ENCODE measurements around the gene RHOT1.
A peak's percentile ranks its signal among the peaks of the same experiment; 100 is the strongest.
"Not testable (repeated sequence)": the region's sequence is repeated elsewhere in the genome, so short reads cannot be mapped to it uniquely, and the experiment has no call there.

The RHOT1 gene

DNA sequence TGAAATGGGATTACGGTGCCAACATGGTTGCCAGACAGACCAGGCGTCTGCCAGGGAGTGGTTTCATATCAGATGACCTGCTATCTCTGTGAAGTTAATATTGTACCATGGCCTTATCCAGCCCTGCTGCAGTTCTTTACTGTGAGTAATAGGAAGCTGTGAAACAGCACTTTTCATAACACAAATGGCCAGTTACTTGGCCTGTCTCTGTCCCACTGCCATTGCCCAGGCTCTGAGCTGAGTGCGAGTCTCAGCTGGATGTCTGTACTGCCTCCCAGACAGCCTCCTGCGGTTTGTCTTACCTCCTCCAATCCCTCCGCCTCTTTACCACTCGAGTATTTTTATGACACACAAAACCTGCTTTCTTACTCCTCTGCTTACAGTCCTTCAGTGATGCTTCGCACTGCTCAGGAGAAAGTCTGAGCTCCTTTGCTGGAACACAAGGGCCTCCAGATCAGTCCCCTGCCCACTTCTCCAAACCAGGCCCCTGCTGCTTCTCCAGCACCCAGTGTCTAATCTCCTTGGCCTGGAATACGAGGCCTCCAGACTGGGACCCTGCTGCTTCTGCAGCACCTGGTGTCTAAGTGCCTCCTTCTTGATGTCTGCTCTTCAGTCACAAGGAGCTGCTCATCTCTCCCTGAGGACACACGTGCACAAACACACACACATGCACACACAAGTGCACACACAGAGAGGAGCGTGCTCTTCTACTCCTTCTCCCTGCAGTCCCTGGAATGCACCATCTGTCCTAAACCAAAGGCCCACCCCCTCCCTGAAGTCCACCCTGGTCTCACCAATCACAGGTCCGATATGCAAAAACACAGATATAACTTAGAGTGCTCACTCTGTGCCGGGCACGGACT is 17.1 kb upstream of the RHOT1 start:
- no peak for DNase-seq (ENCODE audit: low read depth)

DNA sequence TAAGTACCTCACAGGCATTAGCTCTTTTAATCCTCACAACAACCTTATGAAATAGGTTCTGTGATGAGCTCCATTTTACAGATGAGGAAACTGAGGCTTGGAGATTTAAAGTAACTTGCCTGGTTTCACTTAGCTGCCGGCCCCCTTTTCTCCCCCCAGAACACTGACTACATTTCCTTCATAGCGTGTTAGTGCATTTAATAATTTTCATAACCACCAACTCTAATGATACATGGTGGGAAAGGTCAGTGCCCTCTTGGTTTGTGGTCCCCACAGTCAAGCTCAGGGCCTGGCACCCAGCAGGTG is 16.5 kb upstream of the RHOT1 start:
- DNase-seq (ENCODE audit: low read depth), result no peak

DNA sequence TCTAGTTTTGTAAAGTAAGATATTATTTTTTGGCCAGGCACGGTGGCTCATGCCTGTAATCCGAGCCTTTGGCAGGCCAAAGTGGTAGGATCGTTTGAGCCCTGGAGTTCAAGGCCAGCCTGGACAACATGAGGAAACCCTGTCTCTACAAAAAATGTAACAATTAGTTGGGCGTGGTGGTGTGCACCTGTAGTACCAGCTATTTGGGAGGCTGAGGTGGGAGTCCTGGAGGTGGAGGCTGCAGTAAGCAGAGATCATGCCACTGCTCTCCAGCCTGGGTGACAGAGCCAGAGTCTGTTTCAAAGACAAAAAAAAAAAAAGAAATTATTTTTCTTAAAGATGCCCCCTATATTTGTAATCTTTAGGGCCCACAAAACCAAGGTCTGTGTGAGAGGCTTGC is 16.0 kb upstream of the RHOT1 start:
- no peak for DNase-seq (ENCODE audit: low read depth)

DNA sequence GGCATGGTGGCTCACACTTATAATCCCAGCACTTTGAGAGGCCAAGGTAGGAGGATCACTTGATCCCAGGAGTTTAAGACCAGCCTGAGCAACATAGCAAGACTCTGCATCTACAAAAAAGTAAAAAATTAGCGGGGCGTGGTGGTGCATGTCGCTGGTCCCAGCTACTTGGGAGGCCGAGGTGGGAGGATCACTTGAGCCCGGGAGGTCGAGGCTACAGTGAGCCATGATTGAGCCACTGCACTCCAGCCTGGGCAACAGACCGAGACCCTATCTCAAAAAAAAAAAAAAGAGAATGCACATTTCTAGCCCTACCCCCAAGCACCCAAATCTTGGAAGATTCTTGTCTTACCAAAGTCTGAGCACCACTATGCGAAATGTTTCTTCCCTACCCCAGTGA is 15.6 kb upstream of the RHOT1 start:
- no peak for DNase-seq (ENCODE audit: low read depth)

DNA sequence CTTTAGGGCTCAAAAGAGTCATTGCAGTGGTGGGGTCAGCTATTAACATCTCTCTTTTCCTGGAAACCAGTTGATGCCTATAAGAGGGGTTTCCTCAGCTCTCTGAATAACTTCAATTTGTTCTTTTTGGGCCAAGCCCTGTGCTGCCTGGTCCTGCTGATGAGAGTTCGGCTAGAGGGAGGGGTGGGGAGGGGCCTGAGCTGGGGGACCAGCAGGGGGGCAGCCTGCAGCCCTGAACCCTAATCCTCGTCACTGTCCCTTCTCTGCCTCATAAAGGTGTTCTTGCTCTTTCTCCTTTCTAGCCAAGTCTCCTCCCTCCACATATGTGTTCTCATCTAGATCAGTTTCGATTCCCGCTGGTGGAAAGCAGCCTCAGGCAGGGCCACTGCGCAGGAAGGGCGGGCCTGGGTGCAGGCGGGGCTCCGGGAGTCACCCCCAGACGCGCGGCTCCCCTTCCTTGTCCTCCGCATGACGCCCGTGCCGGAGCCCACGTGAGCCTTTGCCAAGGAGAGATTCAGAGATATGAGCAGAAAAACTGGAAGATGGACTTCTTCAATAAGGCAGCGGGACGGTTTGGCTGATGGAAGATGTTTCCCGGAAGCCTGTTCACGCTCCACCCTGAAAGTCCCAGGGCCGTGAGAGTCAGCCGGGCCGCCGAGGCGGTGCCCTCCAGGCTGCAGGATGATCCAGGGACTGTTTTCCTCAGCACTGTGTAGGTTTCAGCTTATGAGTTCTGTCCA is 15.0 kb upstream of the RHOT1 start:
- DNase-seq (ENCODE audit: low read depth), result no peak

DNA sequence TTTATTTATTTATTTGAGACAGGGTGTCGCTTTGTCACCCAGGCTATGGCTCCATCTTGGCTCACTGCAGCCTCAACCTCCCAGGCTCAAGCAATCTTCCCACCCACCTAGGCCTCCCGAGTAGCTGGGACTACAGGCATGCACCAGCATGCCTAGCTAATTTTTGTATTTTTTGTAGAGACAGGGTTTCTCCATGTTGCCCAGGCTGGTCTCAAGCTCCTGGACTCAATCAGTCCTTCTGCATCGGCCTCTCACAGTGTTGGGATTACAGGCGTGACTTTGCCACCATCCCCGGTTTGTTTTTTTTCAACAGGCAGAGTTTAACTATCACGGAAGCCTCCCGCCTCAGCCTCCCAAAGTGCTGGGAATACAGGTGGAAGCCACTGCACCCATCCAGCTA is 13.8 kb upstream of the RHOT1 start:
- not testable (repeated sequence) for DNase-seq (ENCODE audit: low read depth)

DNA sequence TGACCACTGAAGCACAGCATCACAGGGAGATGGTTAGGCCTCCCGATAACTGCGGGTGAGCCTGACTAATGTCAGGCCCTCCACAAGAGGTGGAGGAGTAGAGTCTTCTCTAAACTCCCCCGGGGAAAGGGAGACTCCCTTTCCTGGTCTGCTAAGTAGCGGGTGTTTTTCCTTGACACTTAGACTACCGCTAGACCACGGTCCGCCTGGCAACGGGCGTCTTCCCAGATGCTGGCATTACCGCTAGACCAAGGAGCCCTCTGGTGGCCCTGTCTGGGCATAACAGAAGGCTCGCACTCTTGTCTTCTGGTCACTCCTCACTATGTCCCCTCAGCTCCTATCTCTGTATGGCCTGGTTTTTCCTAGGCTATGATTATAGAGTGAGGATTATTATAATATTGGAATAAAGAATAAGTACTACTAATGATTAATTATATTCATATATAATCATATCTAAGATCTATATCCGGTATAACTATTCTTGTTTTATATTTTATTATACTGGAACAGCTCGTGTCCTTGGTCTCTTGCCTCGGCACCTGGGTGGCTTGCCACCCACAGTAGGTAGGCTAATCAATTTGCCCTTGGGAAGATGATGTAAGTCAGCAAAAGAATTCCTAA is 6.7 kb upstream of the RHOT1 start:
- not testable (repeated sequence) for DNase-seq (ENCODE audit: low read depth)

DNA sequence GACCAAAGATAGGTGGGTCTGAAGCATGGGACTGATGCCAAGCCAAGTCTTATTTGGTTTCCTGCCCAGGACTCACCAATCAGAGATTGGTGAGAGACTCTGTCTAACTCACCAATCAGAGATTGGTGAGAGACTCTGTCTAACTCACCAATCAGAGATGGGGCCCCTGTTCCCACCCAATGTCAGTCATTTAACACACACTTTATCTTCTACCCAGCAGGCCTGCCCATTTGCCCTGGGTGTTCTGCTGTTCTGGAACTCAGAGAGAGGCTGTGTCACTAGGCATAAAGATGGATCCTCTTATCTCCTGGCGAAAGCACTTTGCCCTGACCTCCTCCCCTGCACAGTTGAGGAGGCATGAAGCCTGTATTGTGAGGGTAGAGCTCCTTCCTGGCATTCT is 5.4 kb upstream of the RHOT1 start:
- no peak for DNase-seq (ENCODE audit: low read depth)

DNA sequence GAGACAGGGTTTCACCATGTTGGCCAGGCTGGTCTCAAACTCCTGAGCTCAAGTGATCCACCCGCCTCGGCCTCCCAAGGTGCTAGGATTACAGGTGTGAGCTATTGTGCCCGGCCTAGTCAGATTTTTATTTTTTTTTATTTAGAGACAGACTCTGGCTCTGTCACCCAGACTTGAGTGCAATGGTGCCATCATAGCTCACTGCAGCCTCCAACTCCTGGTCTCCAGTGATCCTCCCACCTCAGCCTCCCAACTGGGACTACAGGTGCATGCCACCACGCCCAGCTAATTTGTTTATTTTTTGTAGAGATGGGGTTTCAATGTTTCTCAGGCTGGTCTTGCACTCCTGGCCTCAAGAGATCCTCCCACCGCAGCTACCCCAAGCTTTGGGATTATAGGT is 2.8 kb upstream of the RHOT1 start:
- DNase-seq (ENCODE audit: low read depth), result not testable (repeated sequence)

DNA sequence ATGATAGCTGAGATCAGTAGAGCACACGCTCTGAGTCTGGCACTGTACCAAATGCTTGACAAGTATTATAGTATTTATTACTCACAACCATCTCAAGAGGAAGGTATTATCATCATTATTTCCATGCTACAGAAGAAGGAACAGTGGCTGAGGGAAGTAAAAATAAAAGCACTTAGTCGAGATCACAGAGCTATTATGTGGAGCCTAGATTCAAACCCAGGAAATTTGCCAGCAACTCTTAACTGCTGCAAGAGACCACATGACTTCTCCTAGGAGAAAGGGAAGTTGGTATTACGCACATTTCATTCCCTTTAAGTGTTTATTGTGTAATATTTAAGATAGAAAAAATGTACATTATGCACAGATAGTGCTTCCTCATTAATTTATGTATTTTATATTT is 1.0 kb upstream of the RHOT1 start:
- peak; percentile 35 for DNase-seq (ENCODE audit: low read depth)

DNA sequence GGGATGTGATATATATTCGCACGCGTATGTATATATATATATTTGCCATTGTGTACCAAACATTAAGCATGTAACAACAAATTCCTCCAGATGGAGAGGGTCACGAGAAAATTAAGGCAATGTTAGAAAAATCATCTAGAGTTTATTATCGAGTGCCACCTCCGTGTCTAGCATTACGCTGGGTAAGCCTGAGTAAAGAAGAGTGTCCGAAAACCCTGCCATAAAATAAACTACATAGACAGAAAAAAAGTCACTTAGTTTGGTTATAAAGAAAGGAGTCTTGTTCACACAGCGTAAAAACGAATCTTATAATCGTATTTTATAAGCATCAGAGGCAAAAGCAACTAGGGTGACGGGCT is 644 bp upstream of the RHOT1 start:
- DNase-seq (ENCODE audit: low read depth), result no peak

DNA sequence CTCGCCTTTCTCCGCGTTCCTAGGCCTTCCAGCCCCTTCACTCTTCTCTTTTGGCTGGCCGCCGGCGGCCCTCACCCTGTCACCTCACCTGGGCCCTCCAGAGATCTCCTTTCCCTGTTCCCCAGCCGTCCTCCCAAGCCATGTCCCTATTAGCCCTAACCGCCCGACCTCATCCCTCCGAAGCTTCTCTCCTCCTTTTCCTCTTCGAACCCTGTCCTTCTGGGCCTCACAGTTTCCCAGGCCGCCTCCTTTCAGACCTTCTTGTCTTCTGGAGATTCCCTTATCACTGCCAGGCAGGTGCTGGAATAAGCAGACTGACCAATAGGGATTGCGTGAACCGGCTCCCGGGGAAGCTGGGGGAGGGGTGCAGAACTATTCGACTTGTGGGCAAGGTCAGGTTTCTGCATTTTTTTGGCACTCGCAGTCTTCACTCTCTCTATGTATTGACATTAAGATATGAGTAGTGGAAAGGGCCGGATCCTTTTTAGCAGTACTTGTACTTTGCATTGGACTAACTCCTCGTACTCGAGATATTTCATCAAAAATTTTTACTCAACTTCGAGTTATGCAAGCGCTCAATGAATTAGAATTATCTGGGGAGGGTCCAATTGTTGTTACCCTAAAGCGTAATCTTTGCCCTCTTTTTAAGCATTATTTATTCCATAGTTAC is 690 bp downstream of the RHOT1 start:
- DNase-seq (ENCODE audit: low read depth), result peak; percentile 36

DNA sequence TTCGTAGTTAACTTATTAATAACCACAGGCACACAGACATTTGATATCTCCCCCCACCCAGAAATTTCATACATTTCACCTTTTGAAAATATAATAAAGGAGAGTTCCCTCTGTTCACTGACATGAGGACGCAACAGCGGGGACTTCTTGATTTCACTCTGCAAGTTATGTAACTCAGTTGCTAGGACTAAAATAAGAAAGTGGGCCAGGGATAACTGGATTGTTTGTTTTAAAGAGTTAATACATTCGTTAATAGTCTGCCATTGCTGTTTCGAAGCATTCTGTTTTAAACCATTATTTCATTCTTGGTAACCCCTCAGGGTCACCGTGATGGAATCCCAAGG is 1.2 kb downstream of the RHOT1 start:
- no peak for DNase-seq (ENCODE audit: low read depth)

DNA sequence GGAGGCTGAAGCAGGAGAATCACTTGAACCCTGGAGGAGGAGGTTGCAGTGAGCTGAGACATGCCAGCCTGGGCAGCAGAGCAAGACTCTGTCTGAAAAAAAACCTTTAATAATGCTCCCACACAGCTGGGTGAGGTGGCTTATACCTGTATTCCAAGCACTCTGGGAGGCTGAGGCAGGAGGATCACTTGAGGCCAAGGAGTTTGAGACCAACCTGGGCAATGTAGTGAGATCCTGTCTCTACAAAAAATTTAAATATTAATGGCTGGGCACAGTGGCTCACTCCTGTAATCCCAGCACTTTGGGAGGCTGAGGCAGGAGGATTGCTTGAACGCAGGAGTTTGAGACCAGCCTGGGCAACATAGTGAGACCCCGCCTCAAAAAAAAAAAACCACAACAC is 2.1 kb downstream of the RHOT1 start:
- DNase-seq (ENCODE audit: low read depth), result not testable (repeated sequence)

DNA sequence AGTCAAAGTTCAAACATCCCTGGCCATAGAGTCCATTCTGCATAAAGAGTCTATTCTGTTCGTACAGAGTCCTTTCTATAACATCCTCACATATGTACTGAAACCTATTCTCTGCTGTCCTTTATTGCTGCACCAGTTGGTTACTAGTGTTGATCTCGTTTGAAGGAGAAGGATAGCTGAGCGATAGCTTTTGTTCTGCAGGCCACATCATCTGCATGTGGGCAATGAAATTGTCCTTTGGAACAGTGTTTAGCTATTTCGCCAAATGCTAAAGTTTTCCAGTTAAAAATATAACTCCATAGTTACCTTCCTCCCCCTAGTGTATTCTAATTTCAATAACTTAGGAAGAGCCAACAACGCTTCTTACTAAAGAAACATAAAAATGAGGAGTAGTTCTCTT is 6.0 kb downstream of the RHOT1 start:
- no peak for DNase-seq (ENCODE audit: low read depth)

DNA sequence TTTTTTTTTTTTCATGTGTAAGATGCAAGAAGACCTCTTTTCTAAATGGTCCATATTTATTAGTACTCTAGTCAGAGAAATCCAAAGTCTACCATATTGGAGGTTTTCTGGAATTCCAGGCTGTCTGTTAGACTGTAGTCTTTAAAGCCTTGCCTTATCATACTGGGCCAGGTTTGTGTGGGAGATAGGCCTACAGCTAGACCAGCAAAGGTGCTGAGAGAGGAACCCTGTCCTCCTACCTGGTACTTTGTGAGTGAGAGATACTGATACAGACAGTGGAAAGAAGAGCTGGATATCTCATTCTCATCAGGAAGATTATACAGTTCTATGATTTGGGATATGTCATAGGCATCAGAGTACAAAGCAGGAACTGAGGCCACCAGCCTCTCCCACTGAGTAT is 8.1 kb downstream of the RHOT1 start:
- DNase-seq (ENCODE audit: low read depth), result no peak

DNA sequence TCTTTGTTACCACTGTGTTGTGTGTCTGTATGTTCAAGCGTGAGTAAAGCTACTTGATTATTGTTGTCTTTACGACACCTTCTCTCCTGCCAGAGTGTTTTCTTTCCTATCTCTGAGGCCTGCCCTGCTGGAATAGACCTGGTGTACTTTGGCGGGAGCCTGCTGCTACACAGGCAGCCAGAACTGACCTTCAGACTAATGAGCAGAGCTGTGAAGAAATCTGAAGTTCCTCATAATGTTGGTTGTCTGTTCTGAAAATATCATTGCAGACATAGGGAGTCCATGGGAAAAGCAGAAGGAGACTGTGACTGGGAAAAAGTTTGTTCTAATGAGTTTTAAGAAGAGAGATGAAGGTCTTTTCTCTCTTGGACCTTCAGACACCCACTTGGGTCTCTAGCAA is 9.8 kb downstream of the RHOT1 start:
- DNase-seq (ENCODE audit: low read depth), result no peak

DNA sequence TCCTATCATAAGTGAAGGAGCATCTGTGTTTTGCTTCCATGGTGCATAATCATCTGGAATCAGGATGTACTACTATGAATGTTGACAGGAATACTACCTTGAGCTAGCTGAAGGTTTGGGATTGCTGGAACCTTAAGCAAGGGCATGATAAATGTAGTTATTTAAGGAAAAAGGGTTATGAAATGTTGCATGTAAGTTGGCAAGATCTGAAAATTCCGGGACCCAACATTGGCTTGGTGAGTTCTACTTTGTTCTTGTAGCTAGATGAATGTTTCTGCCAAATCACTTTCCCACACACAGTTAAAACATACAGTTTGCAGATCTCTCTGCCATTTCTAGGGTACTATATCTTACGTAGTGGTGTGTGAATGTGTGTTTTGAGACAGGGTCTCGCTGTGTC is 13.6 kb downstream of the RHOT1 start:
- DNase-seq (ENCODE audit: low read depth), result no peak

DNA sequence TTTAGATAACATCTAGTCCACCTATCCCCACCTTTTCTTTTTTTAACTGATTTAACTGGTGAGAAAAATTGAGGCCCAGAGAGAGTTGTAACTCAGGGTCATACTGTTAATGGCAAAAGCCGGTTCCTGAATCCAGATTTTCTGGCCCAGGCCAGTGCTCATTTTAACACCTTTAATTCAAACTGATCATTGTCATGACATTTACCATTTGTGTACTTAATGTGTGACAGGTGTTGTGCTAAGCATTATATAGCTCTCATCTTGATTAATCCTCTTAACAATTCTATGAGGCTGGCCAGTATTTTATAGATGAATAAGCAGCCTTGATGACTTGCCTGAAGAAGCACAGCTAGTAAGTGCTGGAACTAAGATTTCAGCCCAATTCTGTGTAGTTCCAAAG is 14.4 kb downstream of the RHOT1 start:
- DNase-seq (ENCODE audit: low read depth), result no peak

DNA sequence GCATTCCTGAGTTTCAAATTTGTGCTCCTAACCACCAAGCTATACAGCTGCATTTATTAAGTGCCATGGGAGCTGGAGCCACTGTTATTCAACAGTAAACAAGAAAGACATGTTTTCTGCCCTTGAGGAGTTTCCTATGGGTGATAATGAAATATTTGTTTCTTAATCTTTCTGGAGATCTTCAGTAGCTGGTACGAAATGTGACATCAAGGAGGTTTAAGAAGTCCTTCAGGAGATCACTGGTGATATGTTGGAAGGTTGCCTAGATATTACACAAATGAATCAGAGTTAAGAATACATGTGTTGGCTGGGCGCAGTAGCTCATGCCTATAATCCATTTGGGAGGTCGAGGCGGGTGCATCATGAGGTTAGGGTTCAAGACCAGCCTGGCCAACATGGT is 14.9 kb downstream of the RHOT1 start:
- DNase-seq (ENCODE audit: low read depth), result no peak

DNA sequence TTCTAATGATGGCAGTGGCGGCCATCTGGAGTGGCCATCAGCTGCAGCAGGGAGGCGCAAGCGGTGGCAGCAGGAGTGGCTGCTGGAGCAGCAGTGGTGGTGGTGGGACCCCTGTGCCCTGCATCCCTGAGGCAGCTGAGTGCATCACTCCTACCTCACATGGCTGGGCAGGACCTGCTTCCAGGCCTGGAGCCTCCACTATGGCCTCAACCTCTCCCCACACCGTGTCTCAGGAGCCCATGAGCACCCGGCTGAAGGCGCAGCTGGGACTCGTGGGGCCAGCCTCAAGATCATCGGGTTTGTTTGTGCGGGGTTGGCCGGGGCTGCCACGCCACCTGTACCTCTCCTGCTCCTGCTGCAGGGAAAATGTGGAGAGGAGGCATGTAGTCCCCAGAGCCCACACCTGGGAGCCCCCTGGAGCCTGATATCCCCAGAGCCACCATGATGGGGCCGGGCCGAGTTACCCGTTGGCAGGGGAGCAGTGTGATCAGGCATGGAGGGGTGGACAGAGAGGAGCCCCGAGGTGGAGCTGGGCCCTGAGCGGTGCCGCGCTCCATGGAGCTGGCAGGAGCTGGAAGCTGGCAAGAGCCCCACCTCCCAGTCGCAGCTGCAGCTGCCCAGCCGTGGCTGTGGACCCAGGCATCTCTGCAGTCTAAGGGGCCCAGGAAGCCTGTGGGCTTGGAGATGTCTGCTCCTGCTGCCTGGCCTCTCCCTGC is 16.7 kb downstream of the RHOT1 start:
- DNase-seq (ENCODE audit: low read depth), result no peak

All from non-pigmented ciliary epithelial cell (primary cell).